Activated T-helper 2 cell treated with anti-CD3 and anti-CD28 coated beads, Interferon-gamma antibody, Interleukin-2, Interleukin-4, amounts not matched to agents 10 μg/mL and 5 μg/mL and 100 μg/mL, durations not matched to agents 14 hours and 24 hours and 36 hours (primary cell): ENCODE measurements around the gene B4GALNT3. TPM values are rescaled to one million over a fixed set of nuclear protein-coding genes. Genes with fewer than 3 reads are reported as not detected.

Experiments
- DNase-seq: peaks from one replicate; pipeline ENCODE4 v3.0.0; 2021; ENCODE audit warnings: low spot score
- H3K27ac Mint-ChIP-seq: one replicate; pipeline ENCODE4 v1.8.0; 2021; ENCODE audit warnings: mixed read lengths
- H3K27me3 Mint-ChIP-seq: one replicate; pipeline ENCODE4 v1.8.0; 2021; ENCODE audit warnings: low read depth, mixed read lengths
- H3K36me3 Mint-ChIP-seq: one replicate; pipeline ENCODE4 v1.8.0; 2021; ENCODE audit warnings: low read depth, mixed read lengths
- H3K4me1 Mint-ChIP-seq: one replicate; pipeline ENCODE4 v1.8.0; 2021; ENCODE audit warnings: low read depth, mixed read lengths
- H3K4me3 Mint-ChIP-seq: one replicate; pipeline ENCODE4 v1.8.0; 2021; ENCODE audit warnings: low read depth, mild to moderate bottlenecking, moderate library complexity, mixed read lengths
- H3K9me3 Mint-ChIP-seq: one replicate; pipeline ENCODE4 v1.8.0; 2021; ENCODE audit warnings: mixed read lengths
- intact Hi-C: fragments of 100-400 bp; cut with micrococcal nuclease; formaldehyde crosslinking; loops from one replicate; pipeline ENCODE4 v1.15.1; 2023
- total RNA-seq: library from RNA; stranded (reverse); gene quantifications from 2 replicates; pipeline ENCODE4 v1.2.3, GENCODE V29; 2022

The B4GALNT3 gene
- total RNA-seq, 1 donor from 2014 or later: 6.9 TPM

- H3K9me3 Mint-ChIP-seq: no peaks in the 10 kb centered on the region
- intact Hi-C loops: no loop called here
Observed at GRCh38 chr12:593396-594270, 133.9 kb downstream of the B4GALNT3 start.

GRCh38 chr12:597926-598568, 138.3 kb downstream of the B4GALNT3 start:
- H3K4me3 Mint-ChIP-seq: no peak overlapping the region

More at GRCh38 chr12:593396-594270, 133.9 kb downstream of the B4GALNT3 start:
- H3K4me3 Mint-ChIP-seq: no peak overlapping the region
- peaks cover 4% of the 10 kb centered on the region for H3K4me1 Mint-ChIP-seq
- H3K27me3 Mint-ChIP-seq: peaks cover 6% of the 10 kb centered on the region
- DNase-seq: no peak
- no peak overlapping the region for H3K27ac Mint-ChIP-seq
- no peaks in the 10 kb centered on the region for H3K36me3 Mint-ChIP-seq

GRCh38 chr12:599756-600155, 140.0 kb downstream of the B4GALNT3 start:
- intact Hi-C loops: no loop called here
- H3K36me3 Mint-ChIP-seq: no peaks in the 10 kb centered on the region
- no peaks in the 10 kb centered on the region for H3K9me3 Mint-ChIP-seq
- H3K4me3 Mint-ChIP-seq: no peak overlapping the region
- no peaks in the 10 kb centered on the region for H3K4me1 Mint-ChIP-seq
- no peak for DNase-seq
- no peak overlapping the region for H3K27ac Mint-ChIP-seq
- H3K27me3 Mint-ChIP-seq: no peaks in the 10 kb centered on the region

More at GRCh38 chr12:597926-598568, 138.3 kb downstream of the B4GALNT3 start:
- Mint-ChIP-seq H3K9me3 (no peaks in the 10 kb centered on the region), H3K27ac (no peak overlapping the region), H3K27me3 (peaks cover 1% of the 10 kb centered on the region), H3K36me3 (no peaks in the 10 kb centered on the region), H3K4me1 (no peaks in the 10 kb centered on the region)
- no peak for DNase-seq
- intact Hi-C loops: no loop called here

- H3K4me3 Mint-ChIP-seq: no peak overlapping the region
- H3K36me3 Mint-ChIP-seq: no peaks in the 10 kb centered on the region
- no peaks in the 10 kb centered on the region for H3K9me3 Mint-ChIP-seq
- intact Hi-C loops: no loop called here
- peaks cover 5% of the 10 kb centered on the region for H3K4me1 Mint-ChIP-seq
- no peak for DNase-seq
- H3K27me3 Mint-ChIP-seq: no peaks in the 10 kb centered on the region
- no peak overlapping the region for H3K27ac Mint-ChIP-seq
Observed at GRCh38 chr12:601976-602699, 142.4 kb downstream of the B4GALNT3 start.

GRCh38 chr12:602700-603068, 142.9 kb downstream of the B4GALNT3 start:
- Mint-ChIP-seq H3K27ac (no peak overlapping the region), H3K9me3 (no peaks in the 10 kb centered on the region), H3K27me3 (no peaks in the 10 kb centered on the region), H3K4me3 (no peak overlapping the region), H3K4me1 (peaks cover 10% of the 10 kb centered on the region), H3K36me3 (no peaks in the 10 kb centered on the region)
- DNase-seq: no peak
- intact Hi-C loops: no loop called here

- Mint-ChIP-seq H3K4me1 (peaks cover 17% of the 10 kb centered on the region), H3K27ac (no peak overlapping the region), H3K36me3 (no peaks in the 10 kb centered on the region), H3K9me3 (no peaks in the 10 kb centered on the region), H3K27me3 (no peaks in the 10 kb centered on the region), H3K4me3 (no peak overlapping the region)
- intact Hi-C loops: no loop called here
- DNase-seq: no peak
Observed at GRCh38 chr12:604956-605355, 145.2 kb downstream of the B4GALNT3 start.

GRCh38 chr12:607541-608001, 147.8 kb downstream of the B4GALNT3 start:
- no peak for DNase-seq
- H3K4me3 Mint-ChIP-seq: no peak overlapping the region
- no peaks in the 10 kb centered on the region for H3K36me3 Mint-ChIP-seq
- H3K9me3 Mint-ChIP-seq: no peaks in the 10 kb centered on the region
- peak overlapping the region; percentile 18 for H3K27ac Mint-ChIP-seq
- peaks cover 28% of the 10 kb centered on the region for H3K4me1 Mint-ChIP-seq
- intact Hi-C loops: no loop called here
- no peaks in the 10 kb centered on the region for H3K27me3 Mint-ChIP-seq

GRCh38 chr12:608413-608812, 148.7 kb downstream of the B4GALNT3 start:
- Mint-ChIP-seq H3K9me3 (no peaks in the 10 kb centered on the region), H3K36me3 (no peaks in the 10 kb centered on the region), H3K4me1 (peaks cover 28% of the 10 kb centered on the region), H3K4me3 (no peak overlapping the region), H3K27ac (no peak overlapping the region), H3K27me3 (no peaks in the 10 kb centered on the region)
- DNase-seq: no peak
- intact Hi-C loops: no loop called here

- Mint-ChIP-seq H3K4me1 (peaks cover 28% of the 10 kb centered on the region), H3K27ac (no peak overlapping the region), H3K27me3 (no peaks in the 10 kb centered on the region), H3K9me3 (no peaks in the 10 kb centered on the region), H3K36me3 (no peaks in the 10 kb centered on the region), H3K4me3 (no peak overlapping the region)
- intact Hi-C loops: no loop called here
- DNase-seq: no peak
Observed at GRCh38 chr12:608921-609320, 149.2 kb downstream of the B4GALNT3 start.

- Mint-ChIP-seq H3K4me1 (peaks cover 33% of the 10 kb centered on the region), H3K27ac (no peak overlapping the region), H3K36me3 (no peaks in the 10 kb centered on the region), H3K27me3 (no peaks in the 10 kb centered on the region), H3K9me3 (no peaks in the 10 kb centered on the region), H3K4me3 (no peak overlapping the region)
- intact Hi-C loops: loop anchor here (2.0 kb wide), 2 partner anchors 31 to 199 kb away; no protein-coding TSS in a partner anchor
- DNase-seq: no peak
Observed at GRCh38 chr12:611721-612120, 152.0 kb downstream of the B4GALNT3 start.

- Mint-ChIP-seq H3K4me1 (peaks cover 30% of the 10 kb centered on the region), H3K27ac (no peak overlapping the region)
- intact Hi-C loops: no loop called here
Observed at GRCh38 chr12:612293-612692, 152.6 kb downstream of the B4GALNT3 start.

GRCh38 chr12:612886-613285, 153.1 kb downstream of the B4GALNT3 start:
- H3K4me3 Mint-ChIP-seq: no peak overlapping the region
- H3K4me1 Mint-ChIP-seq: peaks cover 24% of the 10 kb centered on the region
- no peak overlapping the region for H3K27ac Mint-ChIP-seq
- H3K36me3 Mint-ChIP-seq: no peaks in the 10 kb centered on the region
- no peaks in the 10 kb centered on the region for H3K27me3 Mint-ChIP-seq
- intact Hi-C loops: no loop called here
- no peak for DNase-seq
- no peaks in the 10 kb centered on the region for H3K9me3 Mint-ChIP-seq

More at GRCh38 chr12:612293-612692, 152.6 kb downstream of the B4GALNT3 start:
- Mint-ChIP-seq H3K9me3 (no peaks in the 10 kb centered on the region), H3K4me3 (no peak overlapping the region), H3K27me3 (no peaks in the 10 kb centered on the region), H3K36me3 (no peaks in the 10 kb centered on the region)
- no peak for DNase-seq
